Endothelial cell of umbilical vein (primary cell): ENCODE results near the gene TMPRSS7.

Experiments
- CTCF ChIP-seq, 2 donors: IDR thresholded peaks; 1 replicate in 1 of 2; 2 replicates in 1 of 2; pipeline ENCODE4 v1.5.1; 2011; ENCODE audit warnings: low read length in 2 of 2, mild to moderate bottlenecking in 2 of 2, moderate library complexity in 2 of 2, control low read depth in 1 of 2, inconsistent platforms in 1 of 2, low read depth in 1 of 2; ENCODE audit not compliant: insufficient read depth in 1 of 2; ENCODE audit errors: extremely low read depth in 1 of 2
- EZH2 ChIP-seq: IDR thresholded peaks from 2 replicates; pipeline ENCODE4 v1.6.1; 2012; ENCODE audit warnings: borderline replicate concordance, low read depth, mild to moderate bottlenecking, moderate library complexity, low read length, inconsistent platforms; ENCODE audit not compliant: severe bottlenecking

GRCh38 chr3:112046599-112046998 is 12.1 kb downstream of the TMPRSS7 start:
- no peak for TF ChIP-seq CTCF (IDR thresholded peaks at IDR 0.05; ENCODE audit: extremely low read depth in 1 of 2, insufficient read depth in 1 of 2, low read depth in 1 of 2, low read length in 2 of 2)
- no peak for TF ChIP-seq EZH2
